ENCODE data around the gene GSG1L.

DNA sequence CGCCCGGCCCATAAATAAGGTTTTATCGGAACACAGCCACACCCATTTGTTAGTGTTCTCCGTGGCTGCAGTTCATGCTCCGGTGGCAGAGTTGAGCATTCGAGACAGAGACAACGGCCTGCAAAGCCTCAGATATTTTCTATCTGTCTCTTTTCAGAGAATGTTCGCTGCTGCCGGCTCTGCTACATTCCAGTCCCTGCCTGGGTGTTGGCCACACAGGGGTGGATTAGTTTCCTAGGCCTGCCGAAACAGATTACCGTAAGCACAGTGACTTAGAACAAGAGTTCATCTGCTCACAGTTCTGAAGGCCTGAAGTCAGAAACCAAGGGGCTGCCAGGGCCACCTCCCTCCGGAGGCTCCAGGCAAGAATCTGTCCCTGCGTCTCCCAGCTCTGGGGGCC, 19.1 kb upstream of the GSG1L start:
- TF ChIP-seq, protein P1, sequence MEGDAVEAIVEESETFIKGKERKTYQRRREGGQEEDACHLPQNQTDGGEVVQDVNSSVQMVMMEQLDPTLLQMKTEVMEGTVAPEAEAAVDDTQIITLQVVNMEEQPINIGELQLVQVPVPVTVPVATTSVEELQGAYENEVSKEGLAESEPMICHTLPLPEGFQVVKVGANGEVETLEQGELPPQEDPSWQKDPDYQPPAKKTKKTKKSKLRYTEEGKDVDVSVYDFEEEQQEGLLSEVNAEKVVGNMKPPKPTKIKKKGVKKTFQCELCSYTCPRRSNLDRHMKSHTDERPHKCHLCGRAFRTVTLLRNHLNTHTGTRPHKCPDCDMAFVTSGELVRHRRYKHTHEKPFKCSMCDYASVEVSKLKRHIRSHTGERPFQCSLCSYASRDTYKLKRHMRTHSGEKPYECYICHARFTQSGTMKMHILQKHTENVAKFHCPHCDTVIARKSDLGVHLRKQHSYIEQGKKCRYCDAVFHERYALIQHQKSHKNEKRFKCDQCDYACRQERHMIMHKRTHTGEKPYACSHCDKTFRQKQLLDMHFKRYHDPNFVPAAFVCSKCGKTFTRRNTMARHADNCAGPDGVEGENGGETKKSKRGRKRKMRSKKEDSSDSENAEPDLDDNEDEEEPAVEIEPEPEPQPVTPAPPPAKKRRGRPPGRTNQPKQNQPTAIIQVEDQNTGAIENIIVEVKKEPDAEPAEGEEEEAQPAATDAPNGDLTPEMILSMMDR (conservative IDR thresholded peaks at IDR 0.05), result no peak
- TF ChIP-seq ZFX (IDR thresholded peaks at IDR 0.05), result no peak

Measured in C4-2B (cell line).